Gastrocnemius medialis (tissue), 4 donors: Measurements from ENCODE around the gene DUSP16.

Experiments used
- POLR2A ChIP-seq, 2 donors: fragments of 450-650 bp; IDR thresholded peaks; one replicate each; pipeline ENCODE4 v1.6.1; 2017; ENCODE audit warnings: antibody characterized with exemption in 2 of 2, mild to moderate bottlenecking in 2 of 2, moderate library complexity in 2 of 2
- TF ChIP-seq, protein P1 (sequence below), 5 experiments: fragments of 450-650 bp in 3 of 5; fragments of 200-600 bp in 2 of 5; sonication (generic) in 2 of 5; IDR thresholded peaks in 4 of 5; conservative IDR thresholded peaks in 1 of 5; 1 replicate in 4 of 5; 2 replicates in 1 of 5; pipeline ENCODE4 v1.5.1; 2016 to 2019; ENCODE audit warnings: antibody characterized with exemption in 5 of 5, mild to moderate bottlenecking in 3 of 5, moderate library complexity in 3 of 5

DNA sequence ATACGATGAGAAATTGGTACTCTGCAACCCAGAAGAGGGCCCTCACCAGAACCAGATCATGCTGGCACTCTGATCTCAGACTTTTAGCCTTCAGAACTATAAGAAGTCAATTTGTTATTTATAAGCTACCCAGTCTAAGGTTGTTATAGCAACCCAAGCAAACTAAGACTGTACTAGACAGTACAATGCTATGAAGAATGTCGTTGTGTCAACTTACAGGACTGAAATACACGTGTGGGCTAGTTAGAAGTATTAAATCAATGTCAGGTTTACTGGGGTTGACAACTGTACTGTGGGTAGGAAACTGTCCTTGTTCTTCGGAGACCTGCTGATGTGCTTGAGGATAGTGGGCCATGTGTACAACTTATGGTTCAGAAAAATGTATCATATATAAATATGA, 19.7 kb downstream of the DUSP16 start:
- TF ChIP-seq, protein P1, sequence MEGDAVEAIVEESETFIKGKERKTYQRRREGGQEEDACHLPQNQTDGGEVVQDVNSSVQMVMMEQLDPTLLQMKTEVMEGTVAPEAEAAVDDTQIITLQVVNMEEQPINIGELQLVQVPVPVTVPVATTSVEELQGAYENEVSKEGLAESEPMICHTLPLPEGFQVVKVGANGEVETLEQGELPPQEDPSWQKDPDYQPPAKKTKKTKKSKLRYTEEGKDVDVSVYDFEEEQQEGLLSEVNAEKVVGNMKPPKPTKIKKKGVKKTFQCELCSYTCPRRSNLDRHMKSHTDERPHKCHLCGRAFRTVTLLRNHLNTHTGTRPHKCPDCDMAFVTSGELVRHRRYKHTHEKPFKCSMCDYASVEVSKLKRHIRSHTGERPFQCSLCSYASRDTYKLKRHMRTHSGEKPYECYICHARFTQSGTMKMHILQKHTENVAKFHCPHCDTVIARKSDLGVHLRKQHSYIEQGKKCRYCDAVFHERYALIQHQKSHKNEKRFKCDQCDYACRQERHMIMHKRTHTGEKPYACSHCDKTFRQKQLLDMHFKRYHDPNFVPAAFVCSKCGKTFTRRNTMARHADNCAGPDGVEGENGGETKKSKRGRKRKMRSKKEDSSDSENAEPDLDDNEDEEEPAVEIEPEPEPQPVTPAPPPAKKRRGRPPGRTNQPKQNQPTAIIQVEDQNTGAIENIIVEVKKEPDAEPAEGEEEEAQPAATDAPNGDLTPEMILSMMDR (IDR thresholded peaks at IDR 0.05 in 4 of 5, conservative IDR thresholded peaks at IDR 0.05 in 1 of 5): no peak
- TF ChIP-seq POLR2A (IDR thresholded peaks at IDR 0.05): no peak
